NCI-H2196 (cell line): ENCODE measurements around the gene DNAJC16.

ENCODE experiments used
- DNase-seq: peaks from one replicate; lab custom pipeline; 2025; ENCODE audit not compliant: unreplicated experiment; lab: John Stamatoyannopoulos, UW

The DNAJC16 gene

GRCh38 chr1:15531682-15532081 lies 5.0 kb downstream of the DNAJC16 start:
- no peak for DNase-seq

GRCh38 chr1:15538771-15539170 lies 12.1 kb downstream of the DNAJC16 start:
- DNase-seq: peak; percentile 33

GRCh38 chr1:15540186-15540585 lies 13.5 kb downstream of the DNAJC16 start:
- no peak for DNase-seq

GRCh38 chr1:15541231-15541792 lies 14.7 kb downstream of the DNAJC16 start:
- no peak for DNase-seq

- DNase-seq: no peak
Measured at GRCh38 chr1:15542388-15543250, 16.0 kb downstream of the DNAJC16 start.

GRCh38 chr1:15543251-15543588 lies 16.6 kb downstream of the DNAJC16 start:
- no peak for DNase-seq

- no peak for DNase-seq
Measured at GRCh38 chr1:15543589-15544568, 17.2 kb downstream of the DNAJC16 start.

GRCh38 chr1:15546641-15547040 lies 20.0 kb downstream of the DNAJC16 start:
- DNase-seq: no peak

GRCh38 chr1:15550573-15550972 lies 23.9 kb downstream of the DNAJC16 start:
- DNase-seq: no peak

GRCh38 chr1:15557008-15557407 lies 30.4 kb downstream of the DNAJC16 start:
- no peak for DNase-seq

GRCh38 chr1:15557594-15557993 lies 30.9 kb downstream of the DNAJC16 start:
- no peak for DNase-seq

- DNase-seq: no peak
Measured at GRCh38 chr1:15558516-15558915, 31.9 kb downstream of the DNAJC16 start.

- DNase-seq: no peak
Measured at GRCh38 chr1:15559189-15559810, 32.7 kb downstream of the DNAJC16 start.

GRCh38 chr1:15568387-15569073 lies 41.9 kb downstream of the DNAJC16 start:
- DNase-seq: no peak

GRCh38 chr1:15570861-15571260 lies 44.2 kb downstream of the DNAJC16 start:
- DNase-seq: no peak

GRCh38 chr1:15571266-15571665 lies 44.6 kb downstream of the DNAJC16 start:
- DNase-seq: no peak

GRCh38 chr1:15573477-15573876 lies 46.8 kb downstream of the DNAJC16 start:
- DNase-seq: no peak

GRCh38 chr1:15574741-15575140 lies 48.1 kb downstream of the DNAJC16 start:
- DNase-seq: peak; percentile 9

GRCh38 chr1:15575549-15576150 lies 49.0 kb downstream of the DNAJC16 start:
- no peak for DNase-seq

- DNase-seq: peak; percentile 29
Measured at GRCh38 chr1:15577691-15578090, 51.0 kb downstream of the DNAJC16 start.
